HG03159 (cell line): Measurements from ENCODE around the gene RIN3.

Experiments
- ATAC-seq: cut with Tn5 transposase; IDR thresholded peaks from one replicate; pipeline ENCODE4 v1.9.1; 2021; ENCODE audit warnings: mild to moderate bottlenecking, moderate library complexity; ENCODE audit not compliant: unreplicated experiment

Gene RIN3

DNA sequence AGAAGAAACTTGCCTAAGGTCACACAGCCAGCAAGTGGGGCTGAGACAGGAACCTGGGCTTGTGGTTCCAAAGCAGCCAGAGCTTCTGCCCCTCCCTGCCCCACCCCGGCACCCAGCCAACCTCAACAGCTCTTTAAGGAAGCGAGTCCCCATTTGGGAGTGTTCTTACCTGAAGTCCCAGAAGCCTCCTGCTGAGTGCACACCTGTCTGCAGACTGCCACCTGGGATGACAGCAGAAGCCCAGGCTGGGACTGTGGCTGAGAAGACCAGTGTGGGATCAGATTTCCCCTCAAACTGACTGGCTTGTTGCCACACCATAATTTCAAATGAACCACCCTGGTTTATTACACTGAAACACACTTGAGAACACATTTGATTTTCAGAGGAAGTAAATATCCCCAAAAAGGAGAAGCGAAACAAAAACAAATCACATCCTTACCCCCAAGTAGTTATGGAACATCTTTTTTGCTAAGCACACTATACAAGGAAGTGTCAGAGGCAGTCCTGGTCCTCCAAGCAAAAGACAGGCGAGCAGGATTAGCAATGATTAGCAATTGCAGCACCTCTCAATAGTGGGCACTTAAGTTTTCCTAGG lies 6.3 kb upstream of the RIN3 start:
- ATAC-seq: no peak

DNA sequence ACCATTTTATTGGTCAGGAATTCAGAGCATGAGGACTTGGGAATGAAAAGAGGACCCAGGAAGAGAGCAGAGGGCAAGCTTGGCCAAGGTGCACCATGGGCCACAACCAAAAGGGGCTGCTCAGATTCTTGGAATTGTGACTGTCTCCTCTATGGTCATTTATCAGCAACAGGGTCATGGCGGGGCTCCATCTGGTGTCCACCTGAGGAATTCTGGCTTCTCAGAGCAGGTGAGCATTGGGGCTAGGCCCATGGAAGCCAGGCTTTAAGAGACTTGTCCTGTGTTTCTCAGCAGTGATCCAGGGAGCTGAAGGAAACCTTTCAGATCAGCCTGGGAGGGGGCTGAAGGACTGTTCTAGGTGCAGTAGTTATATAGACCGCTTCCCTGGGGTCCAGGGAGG lies 2.6 kb upstream of the RIN3 start:
- ATAC-seq: no peak

DNA sequence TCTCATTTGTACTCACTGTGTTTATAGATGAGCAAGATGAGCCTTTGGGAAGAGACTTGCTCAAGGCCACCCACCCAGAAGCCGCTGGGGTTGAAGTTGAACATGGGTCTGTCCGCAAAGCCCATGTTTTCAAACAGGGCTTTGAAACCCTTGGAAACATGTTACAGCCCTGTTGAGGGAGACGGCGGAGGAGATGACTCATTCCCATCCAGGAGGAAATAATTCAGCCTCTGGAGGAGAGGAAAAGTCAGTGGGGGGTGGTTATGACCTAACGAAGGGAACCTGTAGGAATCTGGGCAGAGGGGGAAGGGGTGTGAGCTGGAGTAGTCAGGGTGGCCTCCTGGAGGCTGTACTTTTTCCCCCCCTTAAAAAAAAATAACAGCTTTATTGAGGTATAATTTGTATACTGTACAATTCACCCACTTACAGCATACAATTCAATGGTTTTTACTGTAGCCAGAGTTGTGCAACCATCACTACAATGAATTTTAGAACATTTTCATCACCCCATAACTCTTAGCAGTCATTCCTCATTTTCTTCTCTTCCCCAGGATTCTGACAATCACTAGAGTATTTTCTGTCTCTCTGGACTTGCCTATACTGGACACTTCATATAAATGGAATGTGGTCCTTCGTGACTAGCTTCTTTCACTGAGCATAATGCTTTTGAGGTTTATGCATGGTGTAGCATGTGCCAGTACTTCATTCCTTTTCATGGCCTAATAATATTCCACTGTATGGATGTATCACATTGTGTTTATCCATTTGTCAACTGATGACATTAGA lies 1.9 kb upstream of the RIN3 start:
- no peak for ATAC-seq

DNA sequence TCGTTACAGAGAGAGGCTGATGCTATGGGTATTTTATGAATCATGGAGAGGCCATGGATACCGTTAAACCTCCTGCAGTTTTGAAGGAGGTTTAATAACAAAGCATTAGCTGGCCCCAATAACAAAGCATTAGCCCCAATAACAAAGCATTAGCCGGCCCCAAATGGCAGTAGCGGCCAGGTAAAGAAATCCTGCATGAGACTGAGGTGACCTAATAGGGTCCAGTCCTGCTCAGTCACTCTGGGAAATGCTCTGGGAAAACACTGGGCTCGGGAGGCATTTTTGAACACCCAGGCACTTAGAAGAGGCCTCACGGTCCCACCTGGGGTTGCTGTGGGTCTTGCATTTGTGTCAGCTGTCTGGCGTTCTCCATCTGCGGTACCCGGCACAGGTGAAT lies 776 bp upstream of the RIN3 start:
- no peak for ATAC-seq

DNA sequence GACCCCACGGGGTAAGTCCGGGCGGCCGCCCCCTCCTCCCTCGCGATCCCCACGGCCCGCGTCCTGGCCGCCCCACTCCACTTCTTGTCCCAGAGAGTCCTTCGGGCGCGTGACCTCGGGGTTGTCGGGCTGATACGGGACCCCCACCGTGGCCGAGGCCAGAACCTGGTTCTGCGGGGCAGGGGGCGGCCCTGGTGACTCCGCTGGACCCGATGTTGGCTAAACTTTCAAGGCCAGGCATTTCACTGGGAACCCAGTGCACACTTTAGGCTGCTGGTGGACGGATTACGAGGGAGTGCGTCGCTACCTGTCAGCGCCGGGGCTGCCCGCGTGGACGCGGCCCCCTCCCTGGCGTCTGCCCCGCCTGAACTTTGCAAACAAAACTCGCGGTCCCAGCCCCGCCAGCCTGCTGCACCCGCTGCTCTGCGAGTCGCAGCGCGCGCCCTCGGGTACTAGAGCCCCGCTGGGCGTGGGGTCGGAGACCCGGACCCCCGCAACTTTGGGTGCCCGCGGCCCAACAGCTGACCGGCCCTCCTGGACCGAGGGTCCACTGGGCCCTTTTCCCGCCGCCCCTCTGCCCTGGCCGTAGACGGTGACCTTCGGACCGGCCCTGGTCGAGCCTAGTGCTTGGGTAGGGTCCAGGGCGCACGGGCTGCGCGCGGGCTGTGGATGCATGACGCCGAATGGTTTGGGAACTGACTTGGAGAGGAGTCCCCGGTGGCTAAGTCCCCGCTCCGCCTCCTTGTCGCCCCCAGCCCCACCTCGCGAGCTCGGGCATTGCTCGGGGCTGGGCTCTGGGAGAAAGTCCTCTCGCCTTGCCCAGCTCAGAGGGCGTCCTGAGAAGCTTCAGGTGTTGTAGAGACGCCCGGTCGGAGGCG lies 624 bp downstream of the RIN3 start:
- ATAC-seq: peak; percentile 34

DNA sequence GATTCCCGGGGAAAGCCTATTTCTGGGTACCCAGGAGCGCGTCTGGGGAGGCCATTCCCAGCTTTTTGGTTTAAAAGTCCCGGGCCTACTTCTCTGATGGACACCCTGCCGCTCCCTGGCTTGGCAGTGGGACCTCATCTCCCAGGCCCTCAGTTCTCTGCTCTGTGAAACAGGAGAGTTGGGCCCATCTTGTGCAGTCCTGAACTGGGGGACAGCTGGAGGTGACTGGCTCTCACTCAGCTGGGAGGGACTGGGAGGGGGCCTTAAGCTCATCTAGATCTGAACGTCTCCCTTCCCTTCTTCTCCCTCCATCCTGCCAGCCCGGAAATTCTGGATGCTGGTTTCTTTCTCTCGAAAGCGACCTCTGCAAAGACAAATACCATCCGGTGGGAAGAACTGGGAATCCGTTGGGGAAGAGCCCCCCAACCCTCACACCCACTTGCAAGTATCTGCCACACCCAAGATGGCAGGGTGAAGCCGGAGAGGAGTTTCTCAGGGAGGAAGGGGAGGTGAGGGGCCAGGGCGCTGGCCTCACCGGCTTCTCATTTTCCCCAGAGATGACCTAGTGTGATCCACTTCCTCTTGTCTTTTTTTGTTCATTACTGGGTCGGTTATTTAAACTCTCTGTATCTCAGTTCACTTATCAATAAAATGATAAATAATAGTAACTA lies 1.4 kb downstream of the RIN3 start:
- no peak for ATAC-seq

DNA sequence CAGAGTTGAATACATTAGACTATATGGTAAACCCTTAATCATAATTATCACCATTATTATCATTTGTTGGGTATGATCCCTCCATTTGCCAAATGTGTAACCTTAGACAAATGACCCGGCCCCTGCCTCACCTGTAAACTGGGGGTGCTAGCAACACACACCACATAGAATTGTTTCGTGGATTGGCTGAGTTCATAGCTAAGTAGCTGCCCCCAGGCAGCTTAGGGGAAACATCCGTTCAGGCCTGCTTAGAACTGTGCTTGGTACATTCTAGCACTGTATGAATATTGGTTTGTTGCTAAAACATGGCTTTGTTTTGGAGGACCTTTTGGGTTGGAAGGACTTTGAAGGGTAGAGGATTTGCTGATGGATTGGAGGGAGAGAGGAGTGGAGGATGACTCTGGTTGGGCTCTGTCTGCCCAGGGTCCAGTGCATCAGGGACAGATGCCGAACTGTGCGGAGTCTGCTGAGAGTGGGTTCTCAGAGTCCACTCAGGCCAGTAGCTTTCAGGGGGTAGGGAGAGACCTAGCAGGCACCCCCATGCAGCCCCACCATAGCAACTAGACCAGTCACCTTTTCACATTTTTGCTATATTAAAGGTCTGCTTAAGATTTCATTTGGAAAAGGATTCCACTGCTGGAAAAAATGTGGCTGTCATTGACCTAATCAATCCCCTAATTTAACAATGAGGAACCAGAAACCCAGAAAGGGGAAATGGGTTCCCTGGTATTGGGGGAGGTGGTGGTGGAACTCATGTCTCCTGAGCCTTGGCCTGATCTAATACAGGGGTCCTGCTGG lies 2.2 kb downstream of the RIN3 start:
- ATAC-seq: no peak

DNA sequence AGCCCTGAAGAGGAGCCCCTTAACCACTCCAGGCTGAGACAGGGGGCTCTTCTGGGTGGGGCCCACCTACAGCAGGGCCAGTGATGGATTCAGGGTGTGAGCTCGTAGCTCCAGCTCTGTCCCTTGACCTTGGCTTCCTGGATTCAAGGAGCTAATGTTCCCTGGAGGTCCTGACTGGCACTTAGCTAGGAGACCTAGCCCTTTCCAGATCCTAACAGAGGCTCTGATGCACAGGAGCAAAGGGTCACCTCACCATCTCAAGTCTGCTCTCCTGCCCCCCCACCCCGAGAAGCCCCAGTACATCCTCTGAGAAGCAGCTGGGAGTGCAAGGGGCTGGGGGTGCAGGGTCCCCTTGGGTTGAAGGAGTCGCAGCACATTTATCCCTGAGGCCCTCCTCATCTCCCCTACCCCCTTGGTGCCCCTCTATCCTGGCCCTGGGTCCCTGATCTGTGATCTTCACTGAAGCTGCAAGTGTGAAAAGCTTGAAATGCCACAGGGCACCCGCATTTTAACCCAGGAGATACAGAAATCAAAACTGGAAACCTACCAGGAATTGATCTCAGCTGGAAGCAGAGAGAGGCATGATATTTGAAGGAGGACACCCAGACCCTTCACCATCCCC lies 2.9 kb downstream of the RIN3 start:
- no peak for ATAC-seq

DNA sequence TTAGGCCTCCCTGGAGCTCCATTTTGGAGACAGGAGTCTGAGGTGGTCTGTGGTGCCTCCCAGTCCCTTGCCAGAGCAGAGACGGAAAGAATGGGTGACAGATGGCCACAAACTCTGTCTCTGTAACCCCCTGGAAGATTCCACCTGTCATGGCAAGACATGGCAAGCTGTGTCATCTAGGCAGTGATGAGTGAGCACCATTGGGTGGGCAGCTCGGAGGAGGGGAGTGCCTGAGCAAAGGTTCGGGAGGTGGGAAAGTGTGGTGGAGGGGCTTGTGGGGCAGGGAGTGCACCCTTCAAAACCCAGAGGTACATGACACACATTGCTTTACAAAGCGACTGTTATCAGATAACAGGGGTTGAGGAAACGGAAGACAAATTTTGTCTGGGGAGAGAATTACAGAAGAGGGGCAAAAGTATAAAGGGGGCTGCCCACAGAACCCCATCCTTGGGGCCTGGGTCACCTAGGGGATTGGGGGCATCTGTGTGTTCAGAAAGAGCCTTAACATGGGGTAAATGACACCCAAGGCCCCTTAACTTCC lies 3.5 kb downstream of the RIN3 start:
- no peak for ATAC-seq

DNA sequence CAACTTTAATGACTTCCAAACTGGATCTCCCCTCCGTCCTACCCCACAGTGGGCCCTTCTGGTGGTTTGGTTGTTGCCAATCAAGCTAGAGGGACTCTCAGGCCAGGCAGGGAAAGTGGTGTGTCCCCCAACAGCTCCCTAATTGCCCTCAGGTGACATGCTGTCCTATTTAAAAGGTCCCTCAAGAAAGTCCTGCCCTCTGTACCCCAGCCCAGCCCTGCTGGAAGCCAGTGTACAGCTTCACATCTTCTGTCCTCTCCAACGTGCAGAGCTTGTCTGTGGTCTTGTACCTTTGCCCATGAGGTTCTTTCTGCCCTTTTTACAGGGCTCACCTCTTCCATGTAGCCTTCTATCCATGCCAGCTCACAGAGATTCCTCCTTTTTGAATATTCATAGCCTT lies 4.2 kb downstream of the RIN3 start:
- no peak for ATAC-seq

DNA sequence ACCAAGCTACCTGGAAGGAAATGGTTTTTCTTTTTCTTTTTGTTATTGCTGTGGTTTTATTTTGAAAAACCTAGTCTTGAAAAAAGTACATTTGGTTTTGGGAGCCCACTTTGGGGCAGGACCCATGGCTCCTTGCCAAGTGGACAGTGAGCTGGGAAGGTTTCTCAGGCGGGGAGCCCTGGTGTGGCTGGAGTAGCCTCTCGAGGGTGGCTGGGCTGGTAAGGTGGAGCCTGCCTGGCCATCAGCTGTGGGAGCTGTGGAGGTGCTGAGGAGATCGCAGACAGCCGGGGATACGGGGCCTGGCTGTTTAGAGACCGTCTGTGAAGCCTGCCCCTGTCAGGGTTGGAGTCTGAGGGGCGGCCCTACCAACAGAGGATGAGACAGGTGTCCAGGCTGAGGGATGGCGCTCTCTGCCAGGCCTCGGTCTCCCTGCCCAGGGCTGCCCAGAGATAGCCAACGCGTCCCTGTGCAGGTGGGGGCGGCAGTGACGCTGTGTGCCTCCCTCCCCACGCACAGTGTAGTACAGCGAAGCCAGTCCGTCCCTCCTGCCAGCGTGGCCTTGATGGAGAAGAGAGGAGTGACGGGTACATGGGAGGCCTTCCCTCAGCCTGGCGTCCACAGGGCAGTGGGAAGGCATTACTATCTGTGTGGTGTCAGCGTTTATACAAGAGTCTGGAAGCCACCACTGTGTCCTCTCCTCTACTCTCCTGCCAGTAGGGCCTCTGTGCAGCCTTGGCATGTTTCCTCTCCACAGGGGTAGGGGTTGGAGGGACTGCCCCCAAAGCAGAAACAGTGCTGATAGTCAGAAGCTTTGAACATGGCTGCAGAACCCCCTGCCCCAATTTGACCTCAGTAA lies 5.9 kb downstream of the RIN3 start:
- ATAC-seq: no peak

DNA sequence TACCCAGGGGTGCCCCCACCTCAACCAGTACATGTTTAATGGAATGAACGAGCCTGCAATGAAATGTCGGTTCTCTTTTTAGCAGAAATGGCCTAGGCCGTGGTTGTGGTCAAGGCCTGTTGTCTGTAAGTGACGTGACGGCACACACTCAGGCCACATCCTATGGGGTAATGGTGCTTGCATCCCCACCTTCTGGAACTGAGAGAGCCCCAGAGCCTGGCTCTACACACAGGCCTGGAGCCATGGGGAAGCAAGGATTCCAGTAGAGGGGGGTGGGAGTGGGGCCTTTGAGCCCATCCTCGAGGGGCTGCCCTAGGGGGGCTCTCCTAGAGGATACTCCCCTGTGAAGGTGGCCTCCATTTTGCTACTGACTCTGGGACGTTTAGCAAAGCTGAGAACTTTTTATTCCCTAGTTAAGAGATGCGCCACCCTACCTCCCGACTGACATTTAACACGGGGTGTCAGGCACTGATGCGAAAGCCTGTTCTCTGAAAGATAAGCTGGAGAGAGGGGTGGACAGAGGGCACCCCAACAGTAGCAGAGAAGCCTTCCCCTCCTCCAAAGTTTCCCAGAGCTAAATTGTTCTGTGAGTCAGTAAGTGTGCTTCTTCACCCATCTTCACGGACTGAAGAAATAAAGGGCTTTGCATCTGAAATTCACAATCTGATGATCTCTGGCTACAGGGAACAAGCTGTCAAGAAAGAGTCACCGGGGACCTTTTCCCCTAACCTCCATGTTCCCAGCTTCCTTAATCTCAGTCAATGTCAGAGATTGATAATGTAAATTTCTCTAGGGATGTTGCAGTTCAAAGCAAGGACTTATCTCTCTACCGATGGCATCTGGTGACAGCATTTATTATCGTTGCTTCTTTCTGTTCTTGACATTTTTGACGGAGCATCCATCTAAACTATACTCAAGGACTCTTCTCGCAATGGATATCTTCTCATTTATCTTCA lies 6.8 kb downstream of the RIN3 start:
- no peak for ATAC-seq

DNA sequence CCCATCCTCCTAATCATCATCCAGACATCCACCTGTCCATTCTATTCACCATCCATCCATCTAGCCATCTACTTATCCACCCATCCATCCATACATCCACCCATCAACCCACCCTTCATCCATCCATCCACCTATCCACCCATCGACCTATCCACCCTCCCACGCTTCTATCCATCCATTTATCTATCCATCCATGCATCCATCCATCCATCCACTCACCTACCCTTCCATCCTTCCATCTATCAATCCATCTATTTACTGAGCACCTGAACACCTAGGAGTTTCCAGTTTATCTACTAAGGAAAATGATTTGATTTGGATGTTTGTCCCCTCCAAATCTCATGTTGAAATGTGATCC lies 7.5 kb downstream of the RIN3 start:
- ATAC-seq: no peak

DNA sequence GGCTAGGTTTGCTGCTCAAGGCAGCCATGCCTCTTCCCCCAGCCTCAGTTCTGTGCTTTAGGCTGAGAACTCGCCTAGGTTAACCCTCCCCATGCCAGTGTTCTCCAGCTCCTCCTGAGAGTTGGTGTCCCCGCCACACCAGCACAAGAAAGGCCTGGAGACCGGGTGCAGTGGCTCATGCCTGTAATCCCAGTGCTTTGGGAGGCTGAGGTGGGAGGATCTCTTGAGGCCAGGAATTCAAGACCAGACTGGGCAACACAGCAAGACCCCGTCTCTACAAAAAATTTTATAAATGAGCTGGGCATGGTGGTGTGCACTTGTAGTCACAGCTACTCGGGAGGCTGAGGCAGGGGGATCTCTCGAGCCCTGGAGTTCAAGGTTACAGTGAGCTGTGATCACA lies 10.2 kb downstream of the RIN3 start:
- ATAC-seq: no peak

DNA sequence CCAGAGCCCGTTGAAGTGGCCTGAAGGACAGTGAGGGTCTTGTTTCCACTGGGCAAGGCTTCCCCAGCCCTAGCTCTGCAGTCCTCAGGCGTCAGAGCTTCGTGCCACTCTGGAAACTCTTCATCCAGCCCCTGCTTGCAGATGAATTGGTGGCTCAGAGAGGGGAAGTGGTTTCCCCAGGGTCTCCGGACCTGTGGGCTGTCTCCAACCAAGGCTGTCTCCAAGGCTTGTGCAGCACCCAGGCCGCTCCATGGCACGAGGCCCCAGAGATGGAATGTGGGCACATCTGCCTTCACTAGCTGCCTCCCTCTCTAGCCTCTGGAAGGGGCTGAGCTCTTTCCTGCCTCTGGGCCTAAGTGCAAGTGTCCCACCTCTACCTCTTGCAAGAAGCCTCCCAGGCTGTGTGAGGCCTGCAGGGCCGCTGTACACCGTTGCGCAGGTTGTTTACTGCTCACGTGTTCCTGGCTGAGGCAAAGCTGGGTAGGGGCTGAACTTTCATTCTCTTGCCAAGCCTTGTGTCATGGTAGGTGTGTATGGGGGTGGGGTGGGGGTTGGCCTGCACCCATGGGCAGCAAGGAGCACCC lies 11.1 kb downstream of the RIN3 start:
- ATAC-seq: no peak

DNA sequence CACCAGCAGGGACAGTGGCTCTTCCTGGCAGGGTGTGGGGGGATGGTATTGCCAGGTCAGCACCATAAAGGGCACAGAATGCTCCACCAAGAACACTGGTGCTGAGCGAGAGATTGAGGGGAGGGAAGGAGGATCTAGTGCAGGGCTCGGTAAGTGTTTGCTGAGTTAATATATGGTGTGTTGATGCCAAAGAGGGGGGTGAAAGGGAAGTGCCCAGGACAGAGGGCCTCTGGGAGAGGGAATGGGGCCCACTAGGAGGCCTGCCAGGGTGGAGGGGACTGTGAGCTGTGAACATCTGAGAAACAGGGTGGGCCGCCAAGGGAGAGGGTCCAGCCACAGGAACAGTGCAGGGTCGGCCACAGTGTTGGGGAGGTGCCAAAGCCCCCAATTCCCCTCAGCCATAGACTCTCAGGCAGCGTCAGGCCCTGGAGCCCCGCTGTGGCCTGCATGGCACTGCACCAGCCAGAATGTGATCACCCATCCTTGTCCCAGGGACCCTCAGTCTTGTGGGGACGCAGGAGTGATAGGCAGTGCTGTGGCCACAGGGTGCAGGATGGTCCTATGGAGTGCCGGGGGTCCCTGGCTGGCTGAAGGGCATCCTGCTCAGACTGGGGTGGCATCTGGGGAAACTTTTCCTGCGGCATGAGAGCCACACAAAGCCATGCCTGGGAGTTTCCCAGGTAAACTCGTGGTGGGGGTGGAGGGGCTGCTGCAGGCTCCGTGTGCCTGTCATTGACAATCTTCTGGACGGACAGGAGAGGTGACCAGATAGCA lies 11.9 kb downstream of the RIN3 start:
- ATAC-seq: no peak

DNA sequence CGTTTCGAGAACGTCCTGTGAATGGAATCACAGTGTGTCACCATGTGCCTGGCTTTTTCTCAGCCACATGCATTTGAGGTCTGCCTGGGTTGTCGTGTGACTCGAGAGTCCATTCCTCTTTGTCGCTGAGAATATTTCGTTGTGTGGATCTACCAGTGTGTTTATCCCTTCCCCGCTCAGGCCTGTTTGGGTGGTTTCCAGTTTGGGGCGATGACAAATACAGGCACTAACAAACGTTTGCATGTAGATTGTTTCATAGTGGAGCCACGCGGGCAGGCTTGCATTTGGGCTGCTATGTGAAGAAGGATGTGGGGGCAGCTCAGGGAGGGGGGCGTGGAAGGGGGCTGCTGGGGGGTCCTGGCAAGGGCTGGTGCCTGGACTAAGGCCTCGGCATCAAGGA lies 14.1 kb downstream of the RIN3 start:
- no peak for ATAC-seq
